GM23248 (cell line): ENCODE data around the gene BNIP5. TPM values are rescaled to one million over a fixed set of nuclear protein-coding genes. Genes with fewer than 3 reads are reported as not detected.

Experiments used
- DNase-seq: peaks from one replicate; pipeline ENCODE4 v3.0.0-alpha.2; 2015
- H2AFZ ChIP-seq: fragments of 200-600 bp; sonication (generic); 2 replicates; pipeline ENCODE4 v1.6.1; 2016; ENCODE audit warnings: antibody characterized with exemption
- H3F3A ChIP-seq: fragments of 200-600 bp; sonication (generic); 2 replicates; pipeline ENCODE4 v1.6.1; 2016; ENCODE audit warnings: mild to moderate bottlenecking, antibody characterized with exemption, mixed run types; ENCODE audit not compliant: insufficient read depth
- H3K27ac ChIP-seq: fragments of 200-600 bp; sonication (generic); 2 replicates; pipeline ENCODE4 v1.5.1; 2016; ENCODE audit warnings: mild to moderate bottlenecking
- H3K27me3 ChIP-seq: fragments of 200-600 bp; sonication (generic); replicated peaks from 2 replicates; pipeline ENCODE4 v1.6.1; 2016; ENCODE audit warnings: mild to moderate bottlenecking; ENCODE audit not compliant: insufficient read depth
- H3K36me3 ChIP-seq: fragments of 200-600 bp; sonication (generic); 2 replicates; pipeline ENCODE4 v1.6.1; 2016; ENCODE audit warnings: low read depth, mild to moderate bottlenecking
- H3K4me1 ChIP-seq: fragments of 200-600 bp; sonication (generic); 2 replicates; pipeline ENCODE4 v1.6.1; 2016; ENCODE audit warnings: mild to moderate bottlenecking; ENCODE audit not compliant: insufficient read depth
- H3K4me2 ChIP-seq: fragments of 200-600 bp; sonication (generic); one replicate; pipeline ENCODE4 v1.6.1; 2016; ENCODE audit warnings: mild to moderate bottlenecking; ENCODE audit not compliant: unreplicated experiment
- H3K4me3 ChIP-seq: fragments of 200-600 bp; sonication (generic); 2 replicates; pipeline ENCODE4 v1.5.1; 2016; ENCODE audit warnings: mild to moderate bottlenecking
- H3K79me2 ChIP-seq: fragments of 200-600 bp; sonication (generic); 2 replicates; pipeline ENCODE4 v1.6.1; 2016; ENCODE audit warnings: mild to moderate bottlenecking; ENCODE audit not compliant: insufficient read depth
- H3K9ac ChIP-seq: fragments of 200-600 bp; sonication (generic); 2 replicates; pipeline ENCODE4 v1.6.1; 2016; ENCODE audit warnings: mild to moderate bottlenecking
- H3K9me2 ChIP-seq: fragments of 200-600 bp; sonication (generic); 2 replicates; pipeline ENCODE4 v1.6.1; 2016; ENCODE audit warnings: mixed run types, mild to moderate bottlenecking, moderate library complexity; ENCODE audit not compliant: insufficient read depth
- H3K9me3 ChIP-seq: fragments of 200-600 bp; sonication (generic); one replicate; pipeline ENCODE4 v1.6.1; 2017; ENCODE audit warnings: low read depth
- H4K20me1 ChIP-seq: fragments of 200-600 bp; sonication (generic); 2 replicates; pipeline ENCODE4 v1.6.0; 2016; ENCODE audit not compliant: insufficient read depth
- EZH2 ChIP-seq: fragments of 200-600 bp; sonication (generic); IDR thresholded peaks from 2 replicates; pipeline ENCODE4 v1.6.1; 2018; ENCODE audit warnings: antibody characterized with exemption, mild to moderate bottlenecking; ENCODE audit not compliant: insufficient read depth, poor library complexity, severe bottlenecking
- EZH2phosphoT487 ChIP-seq: fragments of 200-600 bp; sonication (generic); IDR thresholded peaks from 2 replicates; pipeline ENCODE4 v1.6.1; 2018; ENCODE audit warnings: antibody characterized with exemption, moderate library complexity, mild to moderate bottlenecking, low read depth; ENCODE audit not compliant: insufficient read depth
- WGBS, 2 experiments: methylation state at CpG; one replicate each; pipeline ENCODE4 v1.1.6; 2015 to 2017; ENCODE audit warnings: low lambda C conversion rate in 2 of 2, low coverage in 1 of 2; ENCODE audit errors: missing lambda C conversion rate in 2 of 2; 5-methylcytosine and 5-hydroxymethylcytosine counted together
- in situ Hi-C: fragments of 300-500 bp; cut with MboI; formaldehyde crosslinking; loops from 2 replicates; pipeline ENCODE4 v1.15.0; 2020
- polyA plus RNA-seq: library from polyadenylated mRNA; unstranded; fragments of >200 nt; fragmentation: Nextera tagmentation; extraction: Ambion mirVana; gene quantifications from 2 replicates; pipeline ENCODE4 v1.2.1, GENCODE V29; 2016
- total RNA-seq: library from RNA; depleted of rRNA; stranded (reverse); fragments of >200 nt; shearing (Covaris generic); gene quantifications from 2 replicates; pipeline ENCODE4 v1.2.3, GENCODE V29; 2014; rRNA removed

The BNIP5 gene, protein sequence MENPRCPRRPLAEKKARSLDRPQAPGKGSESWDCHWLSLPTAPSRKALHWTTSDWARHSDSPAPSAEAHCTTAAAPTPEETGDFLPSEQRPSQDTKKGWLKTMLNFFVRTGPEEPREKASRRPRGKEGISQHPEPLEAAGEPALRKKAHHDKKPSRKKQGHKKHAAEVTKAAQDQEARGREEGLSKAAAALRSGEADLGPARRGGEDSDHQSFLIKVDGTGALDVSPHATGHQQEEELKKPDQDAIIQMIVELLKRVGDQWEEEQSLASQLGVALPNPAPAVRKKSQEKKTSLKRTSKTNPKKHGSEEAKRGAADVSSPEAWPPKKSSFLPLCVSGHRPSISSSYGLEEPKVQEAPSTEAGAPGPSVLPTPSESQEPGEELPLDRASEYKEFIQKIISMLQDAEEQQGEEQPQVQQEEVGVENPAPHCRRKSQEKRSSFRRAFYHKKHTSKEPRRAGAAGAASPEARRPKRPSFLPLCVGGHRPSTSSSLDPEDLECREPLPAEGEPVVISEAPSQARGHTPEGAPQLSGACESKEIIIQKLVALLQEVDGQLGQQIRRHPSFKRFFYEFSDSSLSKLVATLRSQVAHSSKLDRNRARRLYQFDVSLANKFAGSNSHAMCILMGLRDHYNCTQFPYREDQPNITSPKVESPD
- total RNA-seq (not detected in 2 replicates), polyA plus RNA-seq (not detected in 2 replicates)

DNA sequence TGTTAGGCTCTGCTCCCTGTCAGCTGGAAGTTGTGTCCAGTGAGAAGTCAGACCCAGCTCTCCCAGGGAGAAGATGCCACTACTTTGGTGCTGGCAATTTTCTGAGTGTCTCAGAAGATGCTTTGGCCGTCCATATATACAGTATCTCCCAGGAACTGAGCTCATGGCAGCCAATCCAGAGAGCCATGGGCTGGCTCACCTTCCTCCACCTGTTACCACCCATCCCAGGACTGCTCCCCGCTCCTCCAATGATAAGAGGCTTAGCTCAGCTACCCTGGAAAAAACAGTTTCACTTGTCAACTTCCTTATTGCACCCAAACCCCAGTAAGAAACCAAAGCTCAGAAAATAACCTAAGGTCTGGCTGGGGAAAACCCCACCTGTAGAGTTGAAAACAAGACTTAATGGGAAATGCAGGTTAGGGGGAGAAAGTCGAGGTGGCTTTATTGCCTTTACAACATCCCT, at the start of gene BNIP5:
Gene BNIP5, minus strand, starts transcription at position 110 of the 463 bp plus-strand sequence. CDS start 6,198 bp downstream, outside the sequence.
- Histone ChIP-seq H3K36me3 (no peaks in the 10 kb centered on the region), H3K4me1 (no peaks in the 10 kb centered on the region), H3K4me2 (no peak within 1 kb of the TSS), H3K4me3 (no peak within 1 kb of the TSS), H3K79me2 (no peaks in the 10 kb centered on the region), H2AFZ (no peak within 1 kb of the TSS), H3K9me3 (no peaks in the 10 kb centered on the region), H3K9ac (no peak within 1 kb of the TSS), H3K27me3 (peaks cover 50% of the 10 kb centered on the region), H4K20me1 (no peaks in the 10 kb centered on the region), H3F3A (no peaks in the 10 kb centered on the region), H3K27ac (no peak within 1 kb of the TSS), H3K9me2 (no peaks in the 10 kb centered on the region)
- no peak for TF ChIP-seq EZH2
- no peak for TF ChIP-seq EZH2phosphoT487
- in situ Hi-C loops, result no loop called here
- no peak for DNase-seq
- WGBS, 2 experiments, result 34 to 44% methylated on average over 3 of the region's 3 CpGs

DNA sequence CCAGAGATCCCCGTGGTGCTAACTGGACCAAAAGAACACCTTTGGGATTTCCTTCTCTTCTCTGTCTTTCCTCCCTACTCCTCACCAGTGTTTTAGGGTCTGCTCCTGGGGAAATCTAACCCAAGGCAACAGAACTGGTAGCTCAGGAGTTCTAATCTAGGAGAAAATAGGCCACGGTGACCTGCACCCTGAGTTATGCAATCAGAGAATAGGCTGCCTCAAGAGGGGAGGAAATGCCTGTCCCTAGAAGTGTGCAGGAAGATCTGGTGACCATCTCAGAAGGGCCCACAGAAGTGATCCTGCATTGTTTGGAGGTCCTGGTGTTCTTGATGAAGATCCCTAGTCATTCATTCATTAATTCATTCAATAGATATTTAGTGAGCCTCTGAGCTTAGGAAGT, 47.4 kb upstream of the BNIP5 start:
- no peaks in the 10 kb centered on the region for H3K9me3 ChIP-seq
- H3F3A ChIP-seq, result no peaks in the 10 kb centered on the region
- no peak overlapping the region for H3K9ac ChIP-seq
- WGBS, 2 experiments, result 82 to 94% methylated on average over 2 of the region's 2 CpGs
- peaks cover 7% of the 10 kb centered on the region; the same call in 1 of the 2 replicates for H3K4me1 ChIP-seq
- no peak overlapping the region for H3K27ac ChIP-seq
- H3K9me2 ChIP-seq, result no peaks in the 10 kb centered on the region
- H3K36me3 ChIP-seq, result no peaks in the 10 kb centered on the region
- H3K79me2 ChIP-seq, result no peaks in the 10 kb centered on the region
- in situ Hi-C loops, result no loop called here
- H4K20me1 ChIP-seq, result no peaks in the 10 kb centered on the region
- DNase-seq, result no peak
- no peak overlapping the region for H3K4me3 ChIP-seq
- no peak for TF ChIP-seq EZH2
- no peak for TF ChIP-seq EZH2phosphoT487
- peaks cover 9% of the 10 kb centered on the region; the same call in 1 of the 2 replicates for H3K27me3 ChIP-seq
- no peak overlapping the region for H3K4me2 ChIP-seq
- H2AFZ ChIP-seq, result no peak overlapping the region

DNA sequence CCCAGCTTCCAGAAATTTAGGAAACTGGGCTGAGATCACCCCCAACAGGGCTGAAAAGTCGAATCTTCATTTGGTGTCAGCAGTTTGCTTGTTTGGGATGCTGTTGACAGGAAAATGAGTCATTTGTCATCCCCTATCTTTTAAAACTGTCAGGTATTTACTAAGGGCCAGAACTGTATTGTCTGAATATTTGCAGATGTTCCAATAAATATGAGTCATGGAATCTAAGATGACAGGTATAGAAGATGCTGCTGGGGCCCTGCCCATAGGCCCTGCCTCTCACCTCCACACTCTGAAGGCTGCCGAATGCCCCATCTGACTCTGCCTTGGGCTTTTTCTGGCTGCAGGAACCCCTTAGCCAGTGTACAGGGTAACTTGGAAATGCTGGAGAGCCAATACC, 46.9 kb upstream of the BNIP5 start:
- H2AFZ ChIP-seq, result no peak overlapping the region
- H3F3A ChIP-seq, result no peaks in the 10 kb centered on the region
- H3K4me2 ChIP-seq, result no peak overlapping the region
- H3K4me3 ChIP-seq, result no peak overlapping the region
- H3K9me2 ChIP-seq, result no peaks in the 10 kb centered on the region
- WGBS, 2 experiments, result 51 to 66% methylated on average over 2 of the region's 2 CpGs
- in situ Hi-C loops, result no loop called here
- no peaks in the 10 kb centered on the region for H3K9me3 ChIP-seq
- H3K27ac ChIP-seq, result no peak overlapping the region
- TF ChIP-seq EZH2, result no peak
- TF ChIP-seq EZH2phosphoT487, result no peak
- H3K79me2 ChIP-seq, result no peaks in the 10 kb centered on the region
- peaks cover 7% of the 10 kb centered on the region; the same call in 1 of the 2 replicates for H3K4me1 ChIP-seq
- H3K9ac ChIP-seq, result no peak overlapping the region
- peaks cover 9% of the 10 kb centered on the region; the same call in 1 of the 2 replicates for H3K27me3 ChIP-seq
- no peaks in the 10 kb centered on the region for H4K20me1 ChIP-seq
- DNase-seq, result no peak
- no peaks in the 10 kb centered on the region for H3K36me3 ChIP-seq

DNA sequence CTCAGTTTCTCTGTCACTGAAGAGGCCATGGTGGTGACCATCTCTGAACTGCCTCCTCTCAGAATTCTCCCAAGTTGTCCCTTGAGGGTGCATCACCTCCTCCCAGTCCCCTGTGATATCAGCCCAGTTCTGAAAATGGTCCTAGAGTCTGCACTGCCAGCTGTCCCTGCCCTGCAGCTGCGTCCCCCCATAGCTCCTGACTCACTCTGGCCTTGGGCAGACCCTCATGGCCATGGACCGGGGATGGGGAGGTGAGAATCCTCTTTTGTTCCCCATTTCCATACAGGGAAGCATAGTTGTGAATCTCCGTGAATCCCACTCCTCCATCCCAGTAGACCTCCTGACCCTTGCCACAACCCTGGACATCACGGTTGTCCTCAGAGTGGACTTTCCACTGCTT, 46.3 kb upstream of the BNIP5 start:
- WGBS, 2 experiments, result 54 to 61% methylated on average over 4 of the region's 4 CpGs

More for the DNA sequence above, 46.3 kb upstream of the BNIP5 start:
- Histone ChIP-seq H3K27ac (no peak overlapping the region), H3K9me3 (no peaks in the 10 kb centered on the region), H3K4me3 (no peak overlapping the region), H4K20me1 (no peaks in the 10 kb centered on the region), H3K27me3 (peaks cover 9% of the 10 kb centered on the region; the same call in 1 of the 2 replicates), H3K36me3 (no peaks in the 10 kb centered on the region), H2AFZ (no peak overlapping the region), H3F3A (no peaks in the 10 kb centered on the region), H3K79me2 (no peaks in the 10 kb centered on the region), H3K4me1 (peaks cover 7% of the 10 kb centered on the region), H3K9me2 (no peaks in the 10 kb centered on the region), H3K9ac (no peak overlapping the region), H3K4me2 (no peak overlapping the region)
- no peak for TF ChIP-seq EZH2
- no peak for TF ChIP-seq EZH2phosphoT487
- DNase-seq, result no peak
- in situ Hi-C loops, result no loop called here
